ENCODE results near the gene CPT1A.
"Not testable (repeated sequence)": the region's sequence is repeated elsewhere in the genome, so short reads cannot be mapped to it uniquely, and the experiment has no call there.

Gene CPT1A

GRCh38 chr11:68841718-68842426, at the start of gene CPT1A:
Gene CPT1A, minus strand, starts transcription at chr11:68841916. Its CDS starts 26,442 bp downstream, at chr11:68815474.
- peak; percentile 74 for DNase-seq

DNA sequence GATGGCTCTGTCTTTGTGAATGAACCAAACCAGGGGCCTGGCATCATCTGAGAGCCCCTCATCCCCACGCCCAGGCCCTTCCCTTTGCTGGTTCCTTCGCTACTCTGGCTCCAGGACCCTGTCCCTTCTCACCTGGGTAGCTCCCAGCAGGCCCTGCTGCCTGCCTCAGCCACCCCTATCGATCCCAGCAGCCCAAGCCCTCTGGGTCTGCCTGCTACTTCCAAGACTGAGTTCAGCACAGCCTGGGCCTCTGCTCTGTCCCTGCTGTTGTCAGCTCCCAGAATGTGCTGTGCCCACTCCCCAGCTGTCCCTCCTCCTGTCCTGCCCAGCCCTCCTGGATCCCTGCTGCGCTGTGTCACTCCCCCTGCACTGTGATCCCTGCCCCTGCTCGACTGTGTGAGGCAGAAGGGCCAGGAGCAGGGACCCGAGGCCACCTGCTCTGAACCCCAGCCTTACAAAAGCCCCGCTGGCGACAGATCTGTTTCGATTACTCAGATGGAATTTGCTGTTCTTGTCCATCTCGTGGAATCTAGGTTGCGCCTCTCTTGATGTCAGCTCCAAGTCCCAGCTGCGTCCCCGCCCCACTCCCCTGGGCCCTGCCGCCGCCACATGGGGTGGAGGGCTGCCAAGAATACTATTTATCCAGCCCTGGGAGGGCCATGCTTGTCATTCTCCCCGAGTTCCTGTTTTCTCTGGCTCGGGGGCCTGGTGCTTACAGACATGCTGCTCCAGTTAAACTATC, 48.9 kb upstream of the CPT1A start:
- DNase-seq: peak; percentile 89

- peak; percentile 89 for DNase-seq
These were observed 48.3 kb upstream of the CPT1A start for GRCh38 chr11:68889948-68890446.

GRCh38 chr11:68884827-68885226, 43.1 kb upstream of the CPT1A start:
- not testable (repeated sequence) for DNase-seq

- no peak for DNase-seq
These were observed 40.7 kb upstream of the CPT1A start for GRCh38 chr11:68882391-68882790.

GRCh38 chr11:68881320-68881719, 39.6 kb upstream of the CPT1A start:
- DNase-seq: no peak

GRCh38 chr11:68880851-68881250, 39.1 kb upstream of the CPT1A start:
- DNase-seq: no peak

DNA sequence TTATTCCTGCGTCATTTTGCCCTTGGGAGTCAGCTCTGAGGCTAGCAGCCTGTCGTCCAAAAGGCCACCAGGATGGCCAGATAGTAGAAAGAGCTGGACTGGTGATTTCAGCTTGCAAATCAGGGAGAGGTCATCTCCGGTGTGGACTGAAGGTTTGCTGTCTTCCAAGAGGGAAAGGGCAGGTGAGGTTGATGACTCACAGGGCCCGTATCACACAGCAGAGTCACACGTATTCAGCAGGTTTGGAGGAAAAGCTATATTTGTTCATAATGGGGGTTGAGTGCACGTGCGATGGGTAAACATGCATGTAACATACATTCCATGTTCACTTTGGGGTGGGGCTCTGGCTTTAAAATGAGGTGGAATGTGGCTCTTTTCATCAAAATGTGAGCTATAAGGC, 36.3 kb upstream of the CPT1A start:
- no peak for DNase-seq

DNA sequence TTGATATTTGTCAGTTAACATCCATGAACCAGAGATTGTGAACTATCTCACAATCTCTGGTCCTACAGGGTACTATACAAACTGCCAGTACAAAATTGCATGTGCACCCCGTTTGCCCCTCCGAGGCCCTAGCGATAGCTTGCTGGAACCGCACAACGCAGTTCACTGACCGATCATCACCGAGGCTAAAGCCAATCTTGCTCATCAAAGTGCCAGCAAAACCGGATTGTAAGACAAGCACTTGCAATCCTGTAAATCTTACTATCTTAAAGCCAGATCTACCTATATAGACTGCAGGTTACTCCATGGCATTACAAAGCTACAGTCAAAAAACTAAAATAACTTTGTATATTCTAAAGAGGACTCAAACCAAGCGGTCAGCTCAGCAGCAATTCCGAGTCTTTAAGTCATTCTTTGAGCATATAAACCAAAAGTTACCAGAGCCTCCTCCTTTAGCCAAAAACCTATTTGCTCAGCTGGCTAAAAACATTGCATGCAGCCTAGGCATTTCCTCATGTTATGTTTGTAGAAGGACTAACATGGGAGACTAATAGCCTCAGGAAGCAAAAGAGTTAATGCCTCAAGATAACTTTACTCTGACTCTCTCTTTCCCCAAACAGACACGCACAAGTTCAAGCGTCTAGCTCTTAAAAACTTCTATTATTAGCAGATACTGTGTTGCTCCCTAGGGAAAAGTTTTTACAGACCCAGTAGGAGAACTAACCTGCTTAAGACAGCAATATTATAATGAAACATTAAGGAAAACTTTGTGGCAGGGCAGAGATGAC, 30.7 kb upstream of the CPT1A start:
- no peak for DNase-seq

- DNase-seq: no peak
These were observed 28.8 kb upstream of the CPT1A start for GRCh38 chr11:68870470-68870869.

- DNase-seq: no peak
These were observed 26.6 kb upstream of the CPT1A start for GRCh38 chr11:68868221-68868835.

GRCh38 chr11:68867066-68867465, 25.4 kb upstream of the CPT1A start:
- no peak for DNase-seq

GRCh38 chr11:68865241-68865640, 23.5 kb upstream of the CPT1A start:
- DNase-seq: no peak

GRCh38 chr11:68863553-68864265, 22.0 kb upstream of the CPT1A start:
- DNase-seq: no peak

DNA sequence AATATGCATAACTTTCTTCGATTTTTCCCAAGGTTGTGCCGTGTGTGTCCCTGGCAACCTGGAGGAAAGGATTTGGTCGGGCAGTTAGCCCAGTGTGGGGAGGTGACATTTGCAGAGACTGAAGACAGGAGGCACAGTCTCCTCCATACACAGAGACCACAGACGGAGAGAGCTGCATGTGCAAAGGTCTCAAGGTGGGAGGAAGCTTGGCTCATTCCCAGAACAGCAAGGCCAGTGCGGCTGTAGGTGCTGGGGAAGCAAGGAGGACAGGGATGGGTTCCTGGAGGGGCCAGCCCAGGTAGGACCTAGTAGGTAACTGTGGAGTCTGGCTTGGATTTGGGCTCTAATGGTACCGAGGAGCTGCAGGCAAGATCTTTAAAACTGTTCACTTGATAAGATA, 20.7 kb upstream of the CPT1A start:
- DNase-seq: no peak

- no peak for DNase-seq
These were observed 17.4 kb upstream of the CPT1A start for GRCh38 chr11:68859123-68859522.

DNA sequence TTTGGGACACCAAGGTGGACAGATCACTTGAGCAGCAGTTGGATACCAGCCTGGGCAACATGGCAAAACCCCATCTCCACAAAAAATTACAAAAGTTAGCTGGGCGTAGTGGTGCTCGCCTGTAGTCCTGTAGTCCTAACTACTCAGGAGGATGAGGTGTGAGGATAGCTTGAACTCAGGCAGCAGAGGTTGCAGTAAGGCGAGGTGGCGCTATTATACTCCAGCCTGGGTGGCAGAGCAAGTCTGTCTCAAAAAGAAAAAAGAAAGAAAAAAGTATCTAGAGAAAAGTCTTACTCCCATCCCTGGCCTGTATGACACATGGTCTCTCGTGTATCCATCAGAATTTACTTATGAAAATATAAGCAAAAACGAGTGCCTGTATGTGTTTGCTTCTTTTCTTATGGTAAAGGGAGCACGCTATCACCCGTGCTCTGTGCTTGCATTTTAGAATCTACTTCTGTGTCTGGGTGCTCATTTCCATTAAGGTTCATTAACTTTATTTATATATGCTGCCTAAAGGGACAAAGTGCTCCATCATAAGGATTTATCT, 15.4 kb upstream of the CPT1A start:
- DNase-seq: no peak

- not testable (repeated sequence) for DNase-seq
These were observed 14.8 kb upstream of the CPT1A start for GRCh38 chr11:68856425-68857030.

GRCh38 chr11:68855205-68855981, 13.7 kb upstream of the CPT1A start:
- peak; percentile 78 for DNase-seq

DNA sequence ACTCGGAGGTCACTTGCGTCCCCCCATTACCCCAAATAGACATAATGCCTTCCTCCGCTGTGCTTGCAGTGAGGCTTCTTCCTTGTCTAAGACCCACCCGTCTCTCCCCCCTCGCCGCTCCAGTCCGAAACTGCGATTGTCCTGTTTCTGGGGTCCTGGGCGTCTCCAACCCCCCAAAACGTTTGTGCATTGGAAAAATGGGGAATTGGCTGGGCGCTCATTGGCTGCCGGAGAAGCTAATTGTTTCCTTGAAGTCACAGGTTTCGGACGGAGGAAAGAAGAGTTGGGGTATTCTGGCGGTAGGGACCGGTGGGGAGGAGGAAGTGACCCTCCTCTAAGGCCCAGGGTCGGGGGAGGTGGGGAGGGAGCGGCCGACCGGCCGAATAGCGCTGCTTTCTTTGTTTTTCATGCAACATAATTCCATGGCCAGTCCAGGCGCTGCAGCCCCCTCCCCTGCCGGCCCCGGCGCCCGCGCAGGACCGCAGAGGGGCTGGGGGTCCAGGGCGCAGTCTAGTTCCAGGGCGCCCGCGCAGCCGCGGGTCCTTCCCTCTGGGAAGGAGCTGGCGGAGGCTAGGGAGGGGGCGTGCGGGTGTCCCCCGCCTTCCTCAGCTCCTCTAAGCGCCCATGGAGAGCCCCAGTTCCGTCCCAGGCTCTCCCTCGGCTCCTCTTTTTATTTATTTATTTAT, 12.7 kb upstream of the CPT1A start:
- no peak for DNase-seq
